Ascending aorta (tissue), 2 donors: ENCODE results near the gene CPNE4. TPM values are rescaled to one million over a fixed set of nuclear protein-coding genes. Genes with fewer than 3 reads are reported as not detected.

ENCODE experiments used
- DNase-seq, 2 donors: peaks; one replicate each; pipeline ENCODE4 v3.0.0-alpha.2; 2019; ENCODE audit warnings: low spot score in 2 of 2
- H3K27ac ChIP-seq, 2 donors: fragments of 200-600 bp; sonication (generic); one replicate each; pipeline ENCODE4 v1.5.1; 2016 to 2017; ENCODE audit warnings: mild to moderate bottlenecking in 1 of 2
- H3K27me3 ChIP-seq: fragments of 200-600 bp; sonication (generic); one replicate; pipeline ENCODE4 v1.5.1; 2017
- H3K36me3 ChIP-seq, 2 donors: fragments of 200-600 bp; sonication (generic); one replicate each; pipeline ENCODE4 v1.5.1; 2016
- H3K4me1 ChIP-seq, 2 donors: fragments of 200-600 bp; sonication (generic); one replicate each; pipeline ENCODE4 v1.5.1; 2016 to 2017; ENCODE audit warnings: mild to moderate bottlenecking in 1 of 2
- H3K4me3 ChIP-seq, 2 donors: fragments of 200-600 bp; sonication (generic); one replicate each; pipeline ENCODE4 v1.5.1; 2016 to 2017; ENCODE audit warnings: mild to moderate bottlenecking in 1 of 2
- H3K9me3 ChIP-seq, 2 donors: fragments of 200-600 bp; sonication (generic); one replicate each; pipeline ENCODE4 v1.5.1; 2016
- CTCF ChIP-seq, 3 experiments: fragments of 200-600 bp in 2 of 3; fragments of 450-650 bp in 1 of 3; sonication (generic) in 2 of 3; IDR thresholded peaks; one replicate each; pipeline ENCODE4 v1.5.1; 2016 to 2019; ENCODE audit warnings: antibody characterized with exemption in 3 of 3, mild to moderate bottlenecking in 1 of 3, moderate library complexity in 1 of 3
- intact Hi-C: fragments of 100-400 bp; cut with DNase I; formaldehyde crosslinking; loops from one replicate; pipeline ENCODE4 v1.15.1; 2023
- total RNA-seq: library from RNA; depleted of rRNA; stranded (reverse); fragments of >200 nt; gene quantifications from one replicate; pipeline ENCODE4 v1.1.0, GENCODE V29; 2016

Gene CPNE4
- total RNA-seq, 1 donor from 2014 or later = not detected

GRCh38 chr3:131819381-131820055, 215.3 kb downstream of the CPNE4 start:
- no peak overlapping the region for H3K4me3 ChIP-seq
- DNase-seq = no peak
- no peaks in the 10 kb centered on the region for H3K36me3 ChIP-seq
- H3K27me3 ChIP-seq = no peaks in the 10 kb centered on the region
- peaks cover 3 to 17% of the 10 kb centered on the region in 2 donors for H3K4me1 ChIP-seq
- no peak for TF ChIP-seq CTCF (IDR thresholded peaks at IDR 0.05)
- H3K27ac ChIP-seq = peak overlapping the region; percentile 48 to 66
- no peaks in the 10 kb centered on the region for H3K9me3 ChIP-seq
- intact Hi-C loops = no loop called here

GRCh38 chr3:131812433-131812832, 222.4 kb downstream of the CPNE4 start:
- Histone ChIP-seq H3K4me1 (no peaks in the 10 kb centered on the region), H3K9me3 (no peaks in the 10 kb centered on the region), H3K36me3 (no peaks in the 10 kb centered on the region), H3K4me3 (no peak overlapping the region), H3K27ac (no peak overlapping the region), H3K27me3 (no peaks in the 10 kb centered on the region)
- TF ChIP-seq CTCF (IDR thresholded peaks at IDR 0.05) = no peak
- no peak for DNase-seq
- intact Hi-C loops = no loop called here

GRCh38 chr3:131811481-131811880, 223.3 kb downstream of the CPNE4 start:
- no peak for TF ChIP-seq CTCF (IDR thresholded peaks at IDR 0.05)
- Histone ChIP-seq H3K27me3 (no peaks in the 10 kb centered on the region), H3K4me1 (no peaks in the 10 kb centered on the region), H3K4me3 (no peak overlapping the region), H3K9me3 (no peaks in the 10 kb centered on the region), H3K36me3 (no peaks in the 10 kb centered on the region), H3K27ac (no peak overlapping the region)
- DNase-seq = no peak
- intact Hi-C loops = no loop called here

- intact Hi-C loops = no loop called here
- DNase-seq = no peak
- Histone ChIP-seq H3K4me3 (no peak overlapping the region), H3K4me1 (no peaks in the 10 kb centered on the region), H3K36me3 (no peaks in the 10 kb centered on the region), H3K9me3 (no peaks in the 10 kb centered on the region), H3K27me3 (no peaks in the 10 kb centered on the region), H3K27ac (no peak overlapping the region)
- TF ChIP-seq CTCF (IDR thresholded peaks at IDR 0.05) = no peak
These were observed 227.0 kb downstream of the CPNE4 start for GRCh38 chr3:131807822-131808221.

- H3K9me3 ChIP-seq = no peaks in the 10 kb centered on the region
- no peak overlapping the region for H3K27ac ChIP-seq
- DNase-seq = no peak
- H3K36me3 ChIP-seq = no peaks in the 10 kb centered on the region
- no peak overlapping the region for H3K4me3 ChIP-seq
- H3K27me3 ChIP-seq = no peaks in the 10 kb centered on the region
- H3K4me1 ChIP-seq = no peaks in the 10 kb centered on the region
- intact Hi-C loops = no loop called here
- no peak for TF ChIP-seq CTCF (IDR thresholded peaks at IDR 0.05)
These were observed 228.1 kb downstream of the CPNE4 start for GRCh38 chr3:131806736-131807135.
